ENCODE measurements around the gene SMYD1.

The SMYD1 gene

DNA sequence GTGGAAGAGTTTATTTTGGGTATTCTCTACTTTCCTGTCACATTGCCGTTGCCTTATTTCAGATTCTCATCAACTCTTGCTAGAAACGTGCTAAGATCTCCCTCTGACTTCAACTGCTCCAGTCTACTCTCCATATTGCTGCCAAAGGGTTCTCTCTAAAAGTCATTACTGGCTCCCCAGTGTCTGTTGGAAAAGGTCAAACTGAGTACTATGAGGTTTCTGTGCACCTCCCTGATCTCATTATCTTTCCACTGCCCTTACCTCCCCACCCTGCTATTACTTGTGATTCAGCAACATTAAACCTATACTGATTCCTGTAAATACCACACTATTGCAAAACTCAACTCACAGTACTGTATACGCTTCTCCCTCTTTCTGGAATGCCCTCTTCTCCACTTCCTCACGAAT is 10.2 kb upstream of the SMYD1 start:
- DNase-seq, result no peak

DNA sequence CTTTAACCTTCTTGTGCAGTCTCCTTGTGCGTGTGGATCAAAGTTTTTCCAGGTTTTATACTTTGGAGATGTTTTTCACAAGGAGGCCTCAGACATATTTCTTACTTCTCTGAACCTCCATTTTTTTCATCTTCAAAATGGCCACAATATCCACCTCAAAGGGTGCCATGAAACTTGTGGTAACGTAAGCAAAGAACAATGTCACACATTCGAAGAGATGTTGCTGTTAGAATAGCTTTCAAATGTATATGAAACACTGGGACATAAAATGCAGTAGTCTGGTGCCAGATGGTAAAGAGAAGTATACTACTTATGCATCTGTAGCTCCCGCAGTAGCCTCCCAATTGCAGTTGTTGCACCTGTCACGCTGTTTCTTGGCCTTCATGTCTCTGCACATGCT is 9.4 kb upstream of the SMYD1 start:
- DNase-seq, result no peak

DNA sequence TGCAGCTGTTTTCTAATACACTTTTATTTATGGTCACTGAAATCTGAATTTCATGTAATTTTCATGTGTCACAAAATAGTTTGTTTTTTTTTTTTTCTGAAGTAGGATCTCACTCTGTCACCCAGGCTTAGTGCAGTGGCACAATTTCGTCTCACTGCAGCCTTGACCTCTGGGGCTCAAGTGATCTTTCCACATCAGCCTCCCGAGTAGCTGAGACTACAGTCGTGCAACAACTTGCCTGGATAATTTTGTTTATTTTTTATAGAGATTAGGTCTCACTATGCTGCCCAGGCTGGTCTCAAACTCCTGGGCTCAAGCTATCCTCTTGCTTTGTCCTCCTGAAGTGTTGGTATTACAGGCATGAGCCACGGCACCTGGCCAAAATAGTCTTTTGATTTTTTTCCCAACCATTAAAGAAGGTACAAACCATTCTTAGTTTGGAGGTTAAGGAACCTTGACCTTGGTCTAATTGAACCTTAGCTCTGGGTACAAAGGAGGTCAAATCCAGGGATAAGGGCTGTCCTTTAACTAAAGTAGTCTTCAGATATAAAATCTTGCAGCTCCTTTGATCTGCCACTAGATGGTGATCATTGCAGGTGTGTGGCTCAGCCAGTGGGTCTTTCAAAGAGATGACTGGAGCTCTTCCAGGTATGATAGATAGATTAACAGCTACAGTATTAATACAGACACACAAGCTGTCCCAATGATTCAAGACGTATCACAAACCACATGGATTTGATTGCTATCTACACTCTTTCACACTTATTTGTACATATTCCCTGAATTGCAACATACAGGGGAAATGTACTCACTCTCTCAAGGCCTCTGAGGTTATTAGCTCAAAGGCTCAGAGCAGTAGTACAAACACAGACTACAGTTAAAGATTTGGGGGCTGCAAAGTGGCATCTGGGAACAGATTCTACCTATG is 7.4 kb upstream of the SMYD1 start:
- no peak for DNase-seq

DNA sequence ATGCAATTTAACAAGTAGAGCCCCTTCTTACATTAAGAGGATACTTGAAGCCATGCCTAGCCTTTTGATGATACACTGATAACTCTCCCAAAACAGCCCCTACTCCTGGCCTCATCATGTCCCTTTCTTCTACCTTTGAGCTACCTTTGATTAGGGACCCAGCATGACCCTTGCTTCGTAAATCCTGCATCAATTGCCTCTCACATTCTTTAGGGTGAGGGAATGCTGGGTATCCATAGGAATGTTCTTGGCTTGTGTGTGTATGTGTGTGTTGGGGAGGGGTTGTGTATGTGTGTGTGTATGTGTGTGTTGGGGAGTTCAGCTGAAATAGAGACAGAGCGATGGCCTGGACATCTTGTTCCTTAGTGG is 6.7 kb upstream of the SMYD1 start:
- no peak for DNase-seq

DNA sequence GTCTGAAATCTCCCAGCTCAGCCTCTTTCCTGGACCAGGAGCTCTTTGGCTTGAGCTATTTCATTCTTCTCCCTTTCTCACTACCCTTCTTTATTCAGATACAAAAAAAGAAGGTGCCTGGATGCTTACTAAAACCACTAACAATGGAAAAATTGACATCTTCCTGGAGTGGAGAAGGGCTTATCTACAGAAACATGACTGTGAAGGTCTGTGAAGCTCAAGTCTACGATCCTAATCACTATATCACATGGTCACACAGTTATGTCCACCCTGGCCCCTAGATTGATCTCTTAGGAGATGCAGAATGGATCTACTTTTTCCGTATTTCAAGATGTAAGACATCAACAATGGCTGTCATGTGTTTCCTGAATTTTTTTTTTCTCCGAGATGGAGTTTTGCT is 6.3 kb upstream of the SMYD1 start:
- DNase-seq, result no peak

DNA sequence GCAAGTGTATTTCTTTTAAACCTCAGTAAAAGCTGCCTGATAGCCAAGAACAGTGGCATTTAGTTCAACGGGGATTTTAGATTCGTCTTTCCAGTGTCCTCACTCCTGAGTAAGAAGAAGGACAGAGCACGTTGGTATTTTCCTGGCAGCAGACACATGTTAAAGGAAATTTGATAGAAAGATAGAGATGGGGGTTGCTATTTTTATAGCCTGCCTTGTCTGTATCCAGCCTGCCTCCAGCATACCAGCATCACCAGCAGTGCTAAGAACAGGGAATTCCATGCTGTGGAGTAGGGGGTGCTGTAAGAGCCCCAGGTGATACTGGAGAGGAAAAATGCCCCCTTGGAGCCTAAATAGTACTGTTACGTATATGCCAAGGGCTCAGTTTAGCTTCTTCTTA is 1.1 kb upstream of the SMYD1 start:
- no peak for DNase-seq

DNA sequence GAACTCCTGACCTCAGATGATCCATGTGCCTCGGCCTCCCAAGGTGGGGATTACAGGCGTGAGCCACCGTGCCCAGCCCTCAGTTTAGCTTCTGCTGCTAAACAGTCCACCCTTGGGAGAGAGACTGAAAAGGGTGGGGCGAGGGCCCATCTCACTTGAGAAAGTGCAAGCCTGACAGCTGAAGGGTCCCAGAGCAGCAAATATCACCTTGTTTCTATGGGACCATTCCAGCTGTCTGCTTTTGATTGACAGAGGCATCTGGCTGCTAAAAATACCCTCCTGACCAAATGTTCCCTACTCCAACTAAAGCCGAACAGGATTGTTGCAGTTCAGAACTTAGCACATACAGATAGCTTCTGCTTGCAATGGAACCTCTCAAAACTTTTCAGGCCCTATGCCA is 436 bp upstream of the SMYD1 start:
- no peak for DNase-seq

DNA sequence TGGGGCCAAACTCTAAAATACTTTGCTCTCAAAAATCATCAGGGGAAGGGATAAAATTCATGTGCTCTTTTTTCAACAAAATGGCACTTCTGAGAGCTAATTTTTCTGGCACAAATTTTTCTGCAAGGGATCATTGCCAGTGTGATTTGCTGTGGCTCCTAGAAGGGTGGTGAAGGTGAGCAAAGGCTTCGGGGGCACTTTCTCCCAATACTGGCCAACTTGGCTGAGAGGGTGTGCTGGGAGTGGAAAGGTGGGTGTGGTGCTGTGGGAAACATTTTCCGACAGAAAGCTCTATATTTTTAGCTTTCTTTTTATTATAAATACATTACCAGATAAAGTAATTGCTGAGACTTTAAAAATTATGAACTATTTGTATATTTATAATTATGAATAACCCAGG is 419 bp downstream of the SMYD1 start:
- no peak for DNase-seq

DNA sequence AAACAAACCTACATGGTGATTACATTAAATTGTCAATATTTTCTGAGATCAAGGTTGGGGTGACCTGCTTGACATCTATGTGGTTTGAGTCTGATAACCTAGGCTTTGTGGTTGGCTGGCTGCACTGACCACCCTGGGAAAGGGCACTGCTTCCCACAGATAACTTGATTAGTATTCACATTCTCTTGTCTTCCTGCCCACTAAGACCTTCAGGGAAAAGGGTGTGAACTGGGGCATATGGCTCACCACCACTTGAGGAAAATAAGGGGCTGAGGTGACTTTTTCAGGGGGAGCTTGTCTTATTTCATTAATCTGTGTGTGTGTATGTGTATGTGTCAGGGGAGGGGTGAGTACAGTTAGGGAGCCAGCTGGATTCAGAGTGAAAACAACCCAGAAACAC is 1.5 kb downstream of the SMYD1 start:
- no peak for DNase-seq

DNA sequence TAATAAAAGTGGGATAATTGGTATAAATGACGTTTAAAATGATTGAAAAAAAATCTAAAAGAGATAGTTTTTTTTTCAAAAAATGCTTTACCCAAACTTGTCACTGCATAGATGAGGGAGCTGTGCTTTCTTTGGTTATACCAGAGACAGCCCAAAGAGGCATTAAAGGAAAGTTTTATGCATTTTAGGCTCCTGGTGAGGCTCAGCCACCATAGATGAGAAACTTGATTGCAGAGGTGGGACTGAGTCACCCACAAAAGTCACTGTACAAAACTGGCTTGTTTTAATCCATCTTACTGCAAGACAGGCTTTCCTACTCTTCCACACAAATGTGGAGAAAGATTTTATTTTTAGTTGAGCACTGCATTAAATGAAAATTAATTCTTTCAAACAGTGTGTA is 2.4 kb downstream of the SMYD1 start:
- DNase-seq, result no peak

DNA sequence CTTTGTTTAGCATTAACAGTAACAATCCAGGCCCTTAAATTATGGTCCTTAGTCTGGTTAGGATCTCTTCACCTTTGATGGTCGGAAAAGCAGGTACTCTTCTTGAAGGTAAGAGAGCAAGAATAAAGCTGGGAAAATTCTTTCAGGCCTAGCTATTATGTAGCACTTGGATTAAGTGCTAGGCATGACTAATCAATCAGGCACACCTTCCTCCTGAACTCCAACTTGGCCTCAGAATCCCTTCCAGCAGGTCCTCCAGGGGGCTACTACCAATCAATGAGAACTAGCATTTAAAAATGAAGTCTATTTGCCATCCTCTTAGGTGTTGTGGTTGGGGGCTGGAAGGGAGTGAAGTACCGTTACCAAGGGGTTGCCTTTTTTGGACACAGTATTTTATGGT is 3.7 kb downstream of the SMYD1 start:
- no peak for DNase-seq

DNA sequence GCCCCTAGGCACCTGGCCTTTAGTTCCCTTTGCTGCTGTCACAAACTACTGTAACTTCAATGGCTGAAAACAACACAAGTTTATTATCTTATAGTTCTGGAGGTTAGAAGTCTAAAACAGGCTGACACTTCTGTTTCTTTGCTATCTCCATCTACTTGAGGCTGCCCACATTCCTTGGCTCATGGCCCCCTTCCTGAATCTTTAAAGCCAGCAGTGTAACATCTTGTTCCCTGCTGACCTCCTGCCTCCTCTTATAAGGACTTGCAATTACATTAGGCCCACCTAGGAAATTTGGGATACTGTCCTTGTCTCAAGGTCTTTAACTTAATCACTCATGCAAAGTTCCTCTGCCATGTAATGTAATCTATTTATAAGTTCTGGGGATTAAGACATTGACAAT is 6.5 kb downstream of the SMYD1 start:
- DNase-seq, result no peak

DNA sequence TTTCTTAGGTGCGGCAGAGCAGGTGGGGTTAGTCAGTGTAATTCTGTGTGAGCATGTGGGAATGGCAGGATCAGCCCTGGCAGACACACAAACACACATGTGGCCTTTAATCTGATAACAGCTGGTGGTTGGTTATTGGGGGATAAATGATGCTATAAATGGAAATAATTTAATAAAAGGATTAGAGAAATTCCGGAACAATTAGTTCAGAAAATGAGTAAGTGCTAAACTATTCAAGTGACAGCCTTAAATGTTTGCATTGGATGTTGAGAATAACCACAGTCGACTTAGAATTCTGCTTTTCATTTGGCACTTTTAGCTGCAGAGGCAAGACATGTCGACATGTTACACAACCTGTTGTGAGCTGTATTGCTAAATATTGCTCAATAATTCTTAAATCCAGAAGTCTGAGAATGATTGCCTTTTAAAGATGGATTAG is 7.2 kb downstream of the SMYD1 start:
- no peak for DNase-seq

DNA sequence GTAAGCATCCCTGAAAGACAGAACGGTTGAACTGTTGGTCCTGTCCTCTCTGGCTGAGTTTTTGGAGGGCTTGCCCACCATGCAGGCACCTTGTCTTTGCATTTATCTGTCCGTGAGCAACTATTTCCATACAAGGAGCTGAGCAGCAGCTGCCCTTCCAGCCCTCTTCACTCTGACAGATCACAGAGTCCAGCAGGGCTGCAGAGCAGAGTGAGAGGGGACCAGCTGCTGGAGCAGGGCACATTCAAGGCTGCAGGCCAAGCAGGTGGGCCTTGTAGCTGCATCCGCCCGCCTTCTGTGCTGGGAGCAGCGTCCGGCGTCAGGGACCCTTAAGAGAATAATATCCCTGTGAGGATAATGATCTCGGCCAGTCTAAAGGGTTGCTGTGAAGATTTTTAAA is 9.5 kb downstream of the SMYD1 start:
- no peak for DNase-seq

DNA sequence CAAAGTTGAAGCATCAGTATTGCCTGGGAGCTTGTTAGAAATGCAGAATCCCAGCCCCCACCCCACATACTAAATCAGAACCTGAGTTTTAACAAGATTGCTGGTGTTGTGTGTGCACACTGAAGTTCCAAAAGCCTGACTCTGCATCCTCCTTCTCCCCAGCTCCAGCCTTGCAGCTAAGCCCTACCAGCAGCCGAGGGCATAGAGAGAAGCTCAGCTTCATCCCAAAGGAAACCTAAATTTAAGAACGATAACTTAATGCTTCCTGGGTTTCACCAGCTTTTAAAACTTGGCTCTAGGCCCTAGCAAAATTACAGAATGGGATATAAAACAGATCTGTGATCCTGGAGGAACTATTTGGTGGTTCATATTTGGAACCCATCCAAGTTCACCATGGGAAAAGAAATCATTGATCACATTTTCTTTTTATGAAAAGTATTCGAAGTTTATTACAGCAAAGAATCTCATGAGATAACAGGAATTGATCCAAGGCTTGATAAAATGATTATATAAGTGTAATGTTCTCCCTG is 11.1 kb downstream of the SMYD1 start:
- DNase-seq, result no peak

DNA sequence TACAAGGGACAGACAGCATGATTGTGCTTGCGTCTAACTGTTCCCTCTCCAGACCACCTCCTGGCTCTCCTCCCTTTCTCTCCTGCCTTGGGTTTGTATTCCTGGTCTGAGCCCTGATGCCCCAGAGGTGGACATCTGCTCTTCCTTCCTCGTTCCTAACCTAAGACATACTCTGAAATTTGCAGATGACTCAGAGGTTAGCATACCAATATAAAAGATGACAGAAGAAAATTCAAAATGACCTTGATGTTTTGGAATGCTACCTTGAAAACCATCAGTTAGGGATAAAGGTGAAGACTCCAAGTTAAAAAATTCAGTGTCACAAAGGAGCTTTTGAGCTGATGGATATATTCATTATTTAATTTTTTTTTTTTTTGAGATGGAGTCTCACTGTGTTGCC is 12.9 kb downstream of the SMYD1 start:
- no peak for DNase-seq

DNA sequence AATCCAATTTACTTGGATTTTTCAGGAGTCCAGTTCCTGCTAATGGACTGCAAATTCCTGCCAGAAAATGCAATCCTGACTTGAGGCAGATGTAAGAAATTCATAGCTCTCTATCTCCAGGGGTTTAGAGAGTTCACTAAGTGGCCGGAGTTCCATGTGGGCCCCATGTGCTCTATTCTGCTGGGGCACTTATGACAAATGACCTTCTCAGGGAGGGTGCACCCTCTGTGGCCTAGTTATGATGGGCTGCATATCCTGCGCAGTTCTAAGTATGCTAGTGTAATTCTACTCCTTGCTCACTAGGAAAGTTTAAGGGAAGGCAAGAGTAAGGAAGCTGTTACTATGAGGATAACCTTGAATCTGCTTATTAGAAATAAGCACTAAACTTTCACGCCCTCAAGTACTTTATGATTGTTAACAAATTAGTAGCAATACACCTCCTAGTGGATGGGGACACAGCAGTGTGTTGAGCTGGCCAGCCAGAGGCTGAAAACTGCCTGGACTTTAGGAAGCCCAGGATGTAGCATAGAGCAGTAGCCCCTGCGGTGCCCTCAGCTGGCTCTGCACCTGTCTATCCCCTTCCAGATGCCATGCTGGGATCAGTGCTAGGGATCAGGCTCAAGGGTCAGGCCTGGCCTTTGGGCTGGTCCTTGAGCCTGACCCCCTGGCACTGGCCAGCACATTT is 14.4 kb downstream of the SMYD1 start:
- DNase-seq, result no peak

DNA sequence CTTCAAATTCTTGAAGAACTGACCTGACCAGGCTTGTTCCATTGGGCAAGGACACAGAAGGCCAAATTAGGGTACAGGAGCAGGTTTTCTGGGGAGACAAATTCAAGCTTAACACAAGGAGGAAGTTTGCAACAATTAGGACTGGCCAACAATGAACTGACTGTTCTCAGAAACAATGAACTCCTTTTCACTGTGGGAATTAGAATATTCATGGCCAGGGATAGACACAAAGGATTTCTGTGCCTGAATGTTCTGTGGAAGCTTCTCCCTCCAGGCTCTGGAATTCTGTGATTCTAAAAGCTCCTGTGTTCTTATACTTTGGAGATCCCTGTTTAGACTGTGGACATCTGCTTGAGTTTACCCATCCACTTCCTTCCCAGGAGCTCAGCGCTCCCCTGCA is 15.2 kb downstream of the SMYD1 start:
- DNase-seq, result no peak

DNA sequence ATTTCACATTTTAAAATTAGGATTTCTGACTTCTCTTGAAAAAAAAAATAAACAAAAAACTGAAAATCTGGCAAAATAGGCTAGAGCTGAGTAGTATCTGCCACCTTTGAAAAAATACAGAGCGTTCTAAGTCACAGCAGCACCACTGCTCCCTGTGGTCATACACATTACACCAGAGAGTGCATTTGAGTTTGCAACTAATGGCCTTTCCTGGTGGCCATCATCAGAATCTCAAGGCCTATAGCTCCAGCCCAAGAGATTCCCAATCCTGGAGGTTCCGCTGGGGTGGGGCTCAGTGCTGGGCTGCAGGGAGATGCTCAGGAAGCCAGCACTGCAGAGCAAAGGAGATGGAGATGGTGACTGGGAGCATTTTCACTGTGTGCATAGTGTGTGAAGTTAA is 17.5 kb downstream of the SMYD1 start:
- DNase-seq, result no peak

DNA sequence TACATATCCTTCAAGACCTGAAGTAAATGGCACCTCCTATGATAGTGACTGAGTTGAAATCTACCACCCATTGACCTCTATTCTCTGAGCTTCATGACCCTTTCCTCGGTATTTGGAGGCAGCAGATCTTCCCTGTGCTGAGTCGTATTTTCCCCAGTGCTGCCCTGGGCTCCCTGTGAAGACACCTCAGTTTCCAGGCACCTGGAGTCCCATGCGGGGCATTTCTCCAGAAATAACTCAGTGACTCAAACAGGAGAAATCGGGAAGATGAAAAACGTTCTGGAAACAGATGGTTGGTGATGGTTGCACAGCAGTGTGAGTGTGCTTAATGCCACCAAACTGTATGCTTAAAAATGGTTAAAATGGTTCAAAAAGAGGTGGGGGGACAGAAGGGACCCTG is 18.0 kb downstream of the SMYD1 start:
- DNase-seq, result no peak

DNA sequence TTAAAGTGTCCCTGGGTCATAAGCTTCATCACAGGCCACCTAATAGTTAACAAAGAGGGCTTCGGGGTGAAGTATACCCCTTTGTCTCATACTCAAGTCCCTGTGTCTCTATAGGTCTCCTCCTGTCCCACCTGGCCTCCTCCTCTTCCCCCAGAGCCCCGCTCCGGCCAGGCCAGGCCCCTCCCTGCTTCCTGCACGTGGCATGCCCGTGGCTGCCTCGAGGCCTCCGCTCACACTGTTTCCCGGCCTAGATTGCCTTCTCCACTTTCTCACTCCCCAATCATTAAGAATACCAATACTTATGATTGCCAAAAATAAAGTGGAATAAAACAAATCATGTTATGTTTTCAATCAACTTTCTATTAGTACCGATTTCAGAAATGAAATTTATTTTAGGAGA is 18.8 kb downstream of the SMYD1 start:
- DNase-seq, result no peak

DNA sequence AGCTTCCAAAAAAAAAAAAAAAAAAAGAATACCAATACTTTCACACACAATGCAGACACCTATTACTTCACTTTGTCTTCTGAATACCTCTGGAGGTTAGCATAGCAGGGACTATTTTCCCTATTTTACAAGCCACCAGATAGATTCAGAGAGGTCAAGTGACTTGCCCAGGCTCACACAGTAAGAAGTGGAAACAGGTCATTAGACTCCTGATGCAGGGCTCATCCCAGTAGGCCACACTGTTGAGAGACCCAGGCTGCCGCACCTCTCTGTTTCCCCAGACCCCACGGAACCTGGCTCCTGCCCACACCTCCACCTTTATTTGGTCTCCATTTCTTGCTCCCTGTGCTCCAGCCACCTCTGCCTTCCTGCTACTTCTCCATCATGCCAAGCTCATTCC is 19.4 kb downstream of the SMYD1 start:
- DNase-seq, result no peak

DNA sequence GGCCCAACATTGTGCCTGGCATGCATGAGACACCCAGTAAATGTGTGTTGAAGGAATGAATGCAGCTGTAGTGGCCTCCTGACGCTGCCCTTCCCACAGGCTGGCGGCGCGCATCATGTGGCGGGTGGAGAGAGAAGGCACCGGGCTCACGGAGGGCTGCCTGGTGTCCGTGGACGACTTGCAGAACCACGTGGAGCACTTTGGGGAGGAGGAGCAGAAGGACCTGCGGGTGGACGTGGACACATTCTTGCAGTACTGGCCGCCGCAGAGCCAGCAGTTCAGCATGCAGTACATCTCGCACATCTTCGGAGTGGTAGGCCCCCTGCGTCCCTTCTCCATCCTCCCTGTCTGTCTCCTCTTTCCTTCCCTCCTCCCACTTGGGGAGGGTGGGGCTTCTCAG is 20.1 kb downstream of the SMYD1 start:
- DNase-seq, result no peak

DNA sequence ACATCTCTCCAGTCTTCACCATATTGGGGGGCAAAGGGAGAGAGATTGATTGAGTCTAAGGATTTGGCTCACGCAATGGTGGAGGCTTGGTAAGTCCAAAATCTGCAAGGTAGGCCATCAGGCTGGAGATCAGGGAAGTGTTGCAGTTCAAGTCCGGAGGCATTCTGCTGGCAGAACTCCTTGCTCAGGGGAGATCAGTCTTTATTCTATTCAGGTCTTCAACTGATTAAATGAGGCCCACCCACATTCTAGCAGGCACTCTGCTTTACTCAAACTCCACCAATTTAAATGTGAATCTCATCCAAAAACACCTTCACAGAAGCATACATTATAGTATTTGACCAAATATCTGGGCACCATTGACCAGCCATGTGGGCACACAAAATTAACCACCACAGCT is 21.4 kb downstream of the SMYD1 start:
- DNase-seq, result no peak

Measured in stimulated activated CD4-positive, alpha-beta T cell treated with anti-CD3 and anti-CD28 coated beads, Interleukin-12 subunit alpha, Interleukin-12 subunit beta, amount 100 ng/mL, for 4 hours (primary cell).